Activated naive CD8-positive, alpha-beta T cell treated with anti-CD3 and anti-CD28 coated beads, Interleukin-2, amount 50 U/mL, for 16 hours (primary cell): ENCODE measurements around the gene TEKT2.

Source experiments
- DNase-seq: peaks from one replicate; pipeline ENCODE4 v3.0.0-alpha.2; 2020; ENCODE audit warnings: low read depth, low spot score

Gene TEKT2

DNA sequence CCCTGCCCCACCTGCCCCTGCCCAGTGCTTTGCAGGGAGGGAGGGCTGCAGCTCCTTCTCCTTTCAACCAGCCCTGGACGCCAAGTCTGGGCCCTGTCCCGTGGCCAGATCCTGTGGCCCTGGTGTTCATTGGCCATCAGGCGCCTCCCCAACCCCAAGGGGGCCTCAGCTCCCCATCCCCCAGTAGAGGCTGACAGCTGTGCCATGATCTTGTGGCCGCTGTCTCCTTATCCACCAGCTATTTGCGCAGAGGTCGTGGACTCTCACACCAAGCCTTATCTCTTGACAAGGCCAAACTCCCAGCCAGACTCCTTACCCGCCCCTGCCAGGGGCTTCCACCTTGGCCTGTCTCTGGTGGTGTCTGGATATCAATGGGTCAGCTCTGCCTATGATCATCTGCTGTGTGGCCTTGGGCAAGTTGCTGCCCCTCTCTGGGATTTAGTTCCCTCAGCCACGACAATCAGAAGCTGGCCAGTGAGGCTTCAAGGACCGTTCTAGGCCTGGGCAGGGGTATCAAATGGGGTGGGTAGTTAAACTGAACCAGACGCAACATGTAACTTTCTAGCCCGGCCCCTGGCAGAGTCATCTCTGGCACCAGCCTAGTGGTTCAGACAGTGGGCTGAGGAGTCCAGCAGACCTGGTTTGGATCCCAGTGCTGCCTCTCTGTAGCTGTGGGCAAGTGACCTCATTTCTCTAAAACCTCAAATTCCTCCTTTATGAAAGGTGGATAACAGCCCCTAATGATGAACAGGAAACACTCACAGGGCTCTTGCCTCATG is 44.4 kb downstream of the TEKT2 start:
- DNase-seq, result no peak

- no peak for DNase-seq
Measured at GRCh38 chr1:36128905-36129206, 45.0 kb downstream of the TEKT2 start.

DNA sequence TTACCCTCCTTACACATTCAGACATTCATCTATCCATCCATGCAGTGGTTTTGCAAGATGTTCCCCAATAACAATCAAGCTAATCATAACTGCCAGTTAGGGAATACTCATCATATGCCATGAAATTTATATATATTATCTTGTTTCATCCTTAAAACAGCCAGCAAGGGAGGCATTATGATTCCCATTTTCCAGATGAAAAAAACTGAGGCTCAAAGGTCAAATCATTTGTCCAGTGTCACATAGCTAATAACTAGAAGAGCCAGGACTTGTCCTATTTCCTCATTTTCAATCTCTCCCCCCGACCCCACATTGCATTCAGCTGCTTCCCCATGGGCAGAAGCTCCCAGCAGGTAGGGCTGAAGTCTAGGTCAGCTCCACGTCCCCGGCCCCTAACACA is 48.1 kb downstream of the TEKT2 start:
- no peak for DNase-seq

GRCh38 chr1:36133484-36133883 is 49.6 kb downstream of the TEKT2 start:
- DNase-seq, result no peak

DNA sequence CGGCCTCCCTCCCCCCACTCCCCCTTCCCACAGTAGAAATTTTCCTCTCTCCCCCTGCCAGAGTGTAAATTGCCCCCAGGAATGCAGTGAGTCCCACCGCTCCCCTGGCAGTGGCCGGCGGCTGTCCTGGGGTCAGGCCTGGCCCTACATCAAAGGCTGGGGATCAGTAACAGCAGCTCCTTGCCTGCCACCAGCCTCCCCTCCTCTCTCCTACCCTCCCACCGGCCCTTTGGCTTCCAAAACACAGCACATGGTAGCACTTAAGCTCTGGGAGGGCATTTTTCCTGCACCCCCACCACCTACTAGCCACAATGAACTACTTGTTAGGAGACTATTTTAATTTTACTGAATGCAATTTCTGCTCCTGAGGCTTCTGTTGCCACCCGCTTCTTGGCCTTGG is 50.1 kb downstream of the TEKT2 start:
- DNase-seq, result no peak

DNA sequence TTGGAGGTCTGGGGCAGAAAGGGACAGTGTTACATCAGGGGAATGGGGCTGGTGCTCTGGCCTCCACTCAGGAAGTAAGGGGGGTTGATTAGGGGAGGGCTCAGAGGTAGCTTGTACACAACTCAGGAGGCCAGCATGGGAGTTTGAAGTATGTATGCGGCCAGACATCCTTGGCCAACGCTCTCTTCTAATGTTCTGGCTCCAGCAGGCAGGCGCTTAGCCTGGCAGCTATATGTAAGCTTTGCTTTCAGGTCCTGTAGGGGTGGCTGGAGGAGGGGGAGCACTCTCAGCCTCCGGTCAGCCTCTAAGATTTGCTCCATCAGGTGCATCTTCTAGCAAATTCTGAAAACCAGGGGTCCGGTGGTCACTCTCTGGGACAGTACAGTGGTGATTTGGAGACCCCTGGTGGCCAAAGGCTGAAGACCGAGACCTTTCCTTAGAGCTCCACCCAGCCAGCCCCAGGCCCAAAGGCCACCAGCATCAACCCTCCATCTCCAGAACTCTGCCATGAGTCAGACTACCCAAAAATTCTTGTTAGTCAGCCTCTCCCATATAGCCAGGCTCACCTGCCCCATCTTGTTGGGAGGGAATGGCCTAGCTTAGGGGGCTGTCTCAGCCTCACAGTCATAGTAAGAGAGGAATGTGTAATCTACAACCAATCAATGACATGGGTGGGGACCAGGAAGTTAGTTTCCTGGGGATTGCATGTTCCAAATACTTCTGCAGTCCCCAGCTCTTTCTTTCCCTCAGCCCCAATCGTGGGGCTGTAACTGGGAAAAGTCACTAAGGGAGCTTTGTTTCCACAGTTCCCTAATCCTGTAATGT is 50.8 kb downstream of the TEKT2 start:
- no peak for DNase-seq

GRCh38 chr1:36135330-36135667 is 51.4 kb downstream of the TEKT2 start:
- DNase-seq, result no peak

DNA sequence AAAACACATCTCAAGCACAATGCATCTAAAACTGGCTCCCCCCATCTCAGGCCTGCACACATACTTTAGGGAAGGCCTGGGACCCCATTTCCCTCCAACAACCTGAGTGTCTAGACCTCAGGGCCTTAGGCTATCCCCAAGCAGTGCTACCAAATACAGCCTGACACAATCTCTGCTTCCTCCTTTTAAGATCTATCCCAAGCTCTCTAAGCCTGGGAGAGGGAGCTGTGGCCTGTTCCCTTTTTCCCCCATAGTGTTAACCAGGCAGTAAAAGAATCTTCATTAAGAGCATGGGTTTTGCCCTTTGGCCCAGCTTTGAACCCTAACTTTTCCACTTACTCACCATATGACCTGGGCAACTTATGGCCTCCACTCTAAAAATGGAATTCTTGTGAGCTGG is 51.9 kb downstream of the TEKT2 start:
- DNase-seq, result no peak

GRCh38 chr1:36136535-36136934 is 52.6 kb downstream of the TEKT2 start:
- no peak for DNase-seq

DNA sequence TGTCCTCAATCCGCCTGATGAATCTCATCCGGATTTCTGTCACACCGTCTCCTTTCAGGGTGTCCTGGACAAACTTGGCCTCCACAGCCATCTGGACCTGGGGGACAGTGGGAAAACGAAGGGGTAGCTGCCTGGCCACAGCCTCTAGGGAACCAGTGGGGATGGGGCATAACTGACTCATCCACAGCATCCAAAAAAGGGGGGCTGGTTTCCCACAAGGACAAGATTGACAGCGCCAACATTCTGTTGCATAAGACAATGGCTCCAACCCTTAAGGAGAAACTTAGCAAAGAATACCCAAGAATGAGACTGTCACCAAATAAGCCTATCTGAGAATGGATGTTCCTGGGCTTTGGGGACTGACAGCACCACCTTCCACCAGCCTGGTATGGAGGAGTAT is 53.3 kb downstream of the TEKT2 start:
- DNase-seq, result no peak

- no peak for DNase-seq
Measured at GRCh38 chr1:36137776-36138175, 53.9 kb downstream of the TEKT2 start.
